Dedifferentiated amniotic fluid mesenchymal stem cell (primary cell): ENCODE results near the gene THOC1.

Source experiments
- DNase-seq: peaks from one replicate; pipeline ENCODE4 v3.0.0-alpha.2; 2016; ENCODE audit errors: extremely low spot score

The THOC1 gene

DNA sequence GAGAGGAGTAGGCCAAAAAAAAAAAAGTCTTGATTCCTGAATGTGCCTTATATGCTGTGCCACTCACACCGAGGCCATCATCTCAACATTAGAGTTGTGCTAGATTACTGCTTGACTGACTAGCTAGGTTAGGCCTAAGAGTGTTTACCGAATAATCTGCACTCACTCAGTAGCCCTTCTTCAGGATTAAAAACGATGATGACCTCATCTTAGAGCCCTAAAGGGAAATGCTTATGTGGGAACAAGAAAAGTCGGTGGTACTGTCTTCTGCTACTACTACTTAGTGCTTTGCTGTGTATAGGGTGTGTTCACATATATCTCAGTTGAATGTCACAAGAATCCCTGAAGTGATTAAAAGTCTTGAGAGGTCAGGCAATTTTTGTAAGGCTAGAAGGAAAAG lies 54.3 kb downstream of the THOC1 start:
- DNase-seq, result no peak

DNA sequence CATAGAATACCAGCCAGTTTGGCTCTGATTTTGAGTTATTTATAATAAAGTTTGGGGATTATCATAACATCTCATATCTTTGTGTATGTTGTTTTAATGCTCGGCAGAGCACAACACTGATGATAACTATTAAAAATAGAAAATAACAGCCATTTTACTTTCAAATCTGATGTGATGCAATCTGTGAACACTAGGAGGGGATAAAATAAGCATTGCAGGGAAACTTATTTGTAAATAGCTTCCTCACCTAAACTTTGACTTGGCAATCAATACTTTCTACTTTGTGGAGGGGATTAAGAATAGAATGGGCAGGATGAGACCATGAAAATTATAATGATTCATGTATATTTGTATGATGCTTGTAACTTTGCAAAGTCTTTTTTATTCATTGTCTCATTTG lies 55.1 kb downstream of the THOC1 start:
- no peak for DNase-seq

GRCh38 chr18:211582-211981 lies 56.3 kb downstream of the THOC1 start:
- DNase-seq, result no peak

- no peak for DNase-seq
Measured at GRCh38 chr18:210733-211132, 57.1 kb downstream of the THOC1 start.

GRCh38 chr18:210075-210474 lies 57.8 kb downstream of the THOC1 start:
- no peak for DNase-seq

DNA sequence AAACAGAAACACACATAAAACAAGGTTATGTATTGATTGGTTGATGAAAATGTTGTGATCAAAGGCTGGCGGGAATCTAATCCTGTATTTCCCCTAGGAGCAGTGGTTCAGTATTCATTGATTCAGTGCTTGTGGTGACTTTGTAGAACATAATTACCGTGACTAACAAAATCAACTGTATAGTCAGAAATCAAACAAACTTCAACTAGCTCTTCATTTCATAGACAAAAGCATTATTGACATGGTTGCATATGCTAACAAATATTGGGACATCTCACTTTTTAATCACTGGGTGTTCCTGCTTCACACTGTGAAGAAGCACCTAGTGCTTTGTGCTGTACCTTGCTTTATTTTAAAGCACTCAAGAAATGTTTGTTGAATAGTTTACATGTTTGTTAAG lies 68.1 kb downstream of the THOC1 start:
- no peak for DNase-seq

DNA sequence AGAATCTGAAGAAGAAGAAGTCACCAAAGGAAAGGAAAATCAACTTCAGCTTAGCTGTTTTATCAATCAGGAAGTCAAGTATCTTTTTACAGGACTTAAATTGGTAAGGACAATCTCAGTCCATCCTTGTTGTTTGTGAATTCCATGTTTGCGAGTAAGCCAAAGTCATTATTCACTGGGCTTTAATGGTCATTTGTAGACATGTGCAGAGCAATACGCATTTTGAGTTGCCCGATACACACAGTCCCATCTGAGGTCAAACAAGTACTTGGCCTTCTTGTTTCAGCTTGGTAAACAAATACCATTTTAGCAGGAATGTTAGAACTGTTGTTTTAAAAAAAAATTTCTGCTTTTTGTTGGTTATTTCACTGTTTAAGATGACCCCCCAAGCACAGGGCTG lies 68.6 kb downstream of the THOC1 start:
- DNase-seq, result no peak

- DNase-seq, result no peak
Measured at GRCh38 chr18:195651-196050, 72.2 kb downstream of the THOC1 start.

- no peak for DNase-seq
Measured at GRCh38 chr18:192801-193200, 75.0 kb downstream of the THOC1 start.

- no peak for DNase-seq
Measured at GRCh38 chr18:191725-192124, 76.1 kb downstream of the THOC1 start.

GRCh38 chr18:189254-189653 lies 78.6 kb downstream of the THOC1 start:
- no peak for DNase-seq

DNA sequence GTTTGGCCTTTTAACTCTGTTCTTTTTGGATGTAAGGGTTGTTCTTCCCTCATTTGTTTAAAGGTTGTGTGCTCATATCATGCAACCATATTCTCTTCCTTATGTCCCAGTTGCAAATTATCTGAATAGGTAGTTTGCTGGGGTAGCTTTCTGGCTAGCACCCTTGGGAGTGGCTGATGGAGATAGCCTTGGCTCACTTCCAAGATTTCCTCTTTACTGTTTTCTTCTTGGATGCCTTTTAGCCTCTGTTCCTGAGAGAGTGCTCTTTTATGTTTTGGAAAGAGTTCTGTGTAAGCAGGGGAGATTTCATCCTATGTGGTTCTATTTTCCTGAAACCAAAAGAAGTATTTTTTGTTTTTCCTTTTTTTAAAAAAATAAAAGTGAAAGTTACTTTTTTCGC lies 84.1 kb downstream of the THOC1 start:
- DNase-seq, result no peak

DNA sequence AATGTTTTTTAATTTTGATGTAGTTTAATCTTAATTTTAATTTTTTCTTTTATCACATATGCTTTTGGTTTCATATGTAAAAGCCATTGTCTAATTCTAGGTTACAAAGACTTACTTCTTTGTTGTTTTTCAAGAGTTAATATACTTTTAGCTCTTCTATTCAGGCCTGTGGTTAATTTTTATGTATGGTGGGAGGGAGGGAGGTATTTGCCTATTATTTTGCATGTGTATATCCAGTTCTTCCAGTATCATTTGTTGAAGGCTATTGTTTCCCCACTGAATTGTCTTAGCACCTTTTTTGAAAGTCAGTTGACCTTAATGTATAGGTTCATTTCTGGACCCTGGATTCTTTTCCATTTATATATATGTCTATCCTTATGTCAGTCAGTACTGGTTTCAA lies 86.1 kb downstream of the THOC1 start:
- DNase-seq, result no peak

GRCh38 chr18:179499-179898 lies 88.3 kb downstream of the THOC1 start:
- DNase-seq, result no peak

DNA sequence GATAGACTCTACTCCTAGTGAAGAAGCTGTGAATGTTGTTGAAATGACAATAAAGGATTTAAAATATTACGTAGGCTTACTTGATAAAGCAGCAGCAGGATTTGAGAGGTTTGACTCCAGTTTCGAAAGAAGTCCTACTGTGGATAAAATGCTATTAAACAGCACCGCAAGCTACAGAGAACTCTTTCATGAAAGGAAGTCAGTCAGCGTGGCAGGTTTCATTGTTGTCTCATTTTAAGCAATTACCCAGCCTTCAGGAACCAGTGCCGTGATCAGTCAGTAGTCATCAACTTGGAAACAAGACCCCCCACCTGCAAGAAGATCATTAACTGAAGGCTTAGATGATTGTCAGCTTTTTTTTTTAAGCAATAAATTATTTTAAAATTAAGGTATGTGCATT lies 95.5 kb downstream of the THOC1 start:
- no peak for DNase-seq
